Thoracic aorta (tissue), 2 donors: Measurements from ENCODE around the gene PPFIA4. TPM values are rescaled to one million over a fixed set of nuclear protein-coding genes. Genes with fewer than 3 reads are reported as not detected.

Experiments used
- ATAC-seq: fragments of 150-250 bp; one replicate; pipeline ENCODE4 v1.8.0; 2017; ENCODE audit warnings: low read depth; ENCODE audit not compliant: insufficient number of reproducible peaks, low FRiP score
- DNase-seq: peaks from one replicate; pipeline ENCODE4 v3.0.0-alpha.2; 2020; ENCODE audit warnings: low spot score
- H3K27ac ChIP-seq, 2 donors: fragments of 200-600 bp; sonication (generic); 1 replicate in 1 of 2; 2 replicates in 1 of 2; pipeline ENCODE4 v1.5.1; 2016; ENCODE audit warnings: mild to moderate bottlenecking in 2 of 2, moderate library complexity in 2 of 2
- H3K27me3 ChIP-seq: fragments of 200-600 bp; sonication (generic); replicated peaks from 2 replicates; pipeline ENCODE4 v1.6.0; 2016; ENCODE audit warnings: mild to moderate bottlenecking; ENCODE audit not compliant: insufficient read depth
- H3K36me3 ChIP-seq: fragments of 200-600 bp; sonication (generic); one replicate; pipeline ENCODE4 v1.5.1; 2016
- H3K4me1 ChIP-seq, 2 donors: fragments of 200-600 bp; sonication (generic); 1 replicate in 1 of 2; 2 replicates in 1 of 2; pipeline versions ENCODE4 v1.5.1 to v1.6.0; 2016; ENCODE audit warnings: low read depth in 2 of 2, mild to moderate bottlenecking in 1 of 2; ENCODE audit not compliant: control insufficient read depth in 1 of 2
- H3K4me3 ChIP-seq: fragments of 200-600 bp; sonication (generic); 2 replicates; pipeline ENCODE4 v1.5.1; 2016; ENCODE audit warnings: mild to moderate bottlenecking
- H3K9me3 ChIP-seq: fragments of 200-600 bp; sonication (generic); 2 replicates; pipeline ENCODE4 v1.5.1; 2016
- CTCF ChIP-seq: fragments of 200-600 bp; sonication (generic); IDR thresholded peaks from one replicate; pipeline ENCODE4 v1.5.1; 2019; ENCODE audit warnings: antibody characterized with exemption
- total RNA-seq, 2 donors: library from RNA; depleted of rRNA; stranded (reverse); fragments of >200 nt; gene quantifications; one replicate each; pipeline versions ENCODE4 v1.1.0 to v1.2.3, GENCODE V29; 2016

Gene PPFIA4
- total RNA-seq, 2 donors from 2014 or later, result 13.5 to 16.5 TPM

GRCh38 chr1:203127666-203128430 is 101.6 kb downstream of the PPFIA4 start, which contains the start of gene ADORA1:
Gene ADORA1, plus strand, starts transcription at chr1:203127726. Its CDS starts 1,116 bp downstream, at chr1:203128842.
- ATAC-seq (no peak), DNase-seq (no peak)
- H3K9me3 ChIP-seq, result no peaks in the 10 kb centered on the region
- no peaks in the 10 kb centered on the region for H3K27me3 ChIP-seq
- TF ChIP-seq CTCF, result peak; percentile 15
- H3K27ac ChIP-seq, result no peak within 1 kb of the TSS
- peak within 1 kb of the TSS; percentile 70 for H3K4me3 ChIP-seq
- no peaks in the 10 kb centered on the region for H3K36me3 ChIP-seq
- peaks cover 16 to 27% of the 10 kb centered on the region in 2 donors for H3K4me1 ChIP-seq

GRCh38 chr1:203128431-203128715 is 102.1 kb downstream of the PPFIA4 start:
- TF ChIP-seq CTCF, result no peak
- H3K4me3 ChIP-seq, result peak overlapping the region; percentile 70
- no peak for ATAC-seq

More at GRCh38 chr1:203128431-203128715, 102.1 kb downstream of the PPFIA4 start:
- Histone ChIP-seq H3K27me3 (no peaks in the 10 kb centered on the region), H3K36me3 (no peaks in the 10 kb centered on the region), H3K9me3 (no peaks in the 10 kb centered on the region), H3K27ac (no peak overlapping the region), H3K4me1 (peaks cover 16 to 27% of the 10 kb centered on the region in 2 donors)
- DNase-seq, result no peak

Other genes with a start within 250 kb of the PPFIA4 start
- gene KDM5B, start 218.1 kb upstream of the PPFIA4 start, total RNA-seq, result 10 to 100 TPM; 32.0 to 42.0 TPM
- gene PCAT6, start 215.5 kb upstream of the PPFIA4 start, total RNA-seq, result not detected
- gene RABIF, start 137.3 kb upstream of the PPFIA4 start, total RNA-seq, result 1 to 10 TPM; 5.0 to 6.0 TPM
- gene KLHL12, start 99.3 kb upstream of the PPFIA4 start, total RNA-seq, result 10 to 100 TPM; 12.6 to 18.5 TPM
- gene ADIPOR1, start 68.2 kb upstream of the PPFIA4 start, total RNA-seq, result 10 to 100 TPM; 91.8 to 98.6 TPM
- gene CYB5R1, start 59.2 kb upstream of the PPFIA4 start, total RNA-seq, result 10 to 100 TPM; 41.6 to 61.9 TPM
- 10 to 100 TPM; 54.3 to 72.6 TPM for gene TMEM183A, start 19.1 kb upstream of the PPFIA4 start, total RNA-seq
- gene MYOG, start 59.5 kb downstream of the PPFIA4 start, total RNA-seq, result not detected
- not detected for gene ADORA1, start 101.2 kb downstream of the PPFIA4 start, total RNA-seq
- gene MYBPH, start 149.3 kb downstream of the PPFIA4 start, total RNA-seq, result not detected
- 1 to 10 TPM in 1 of 2 donors, under 1 TPM in 1; 0.68 to 5.0 TPM for gene CHI3L1, start 160.2 kb downstream of the PPFIA4 start, total RNA-seq
- under 1 TPM; 0.14 to 0.41 TPM for gene CHIT1, start 203.2 kb downstream of the PPFIA4 start, total RNA-seq